Prostate gland (tissue), 2 donors: ENCODE data around the gene SLC2A8.
A peak's percentile ranks its signal among the peaks of the same experiment; 100 is the strongest.

ENCODE experiments used
- POLR2A ChIP-seq: fragments of 450-650 bp; IDR thresholded peaks from one replicate; pipeline ENCODE4 v1.6.1; 2016; ENCODE audit warnings: antibody characterized with exemption, mild to moderate bottlenecking
- POLR2AphosphoS5 ChIP-seq: sonication (generic); formaldehyde crosslinking; IDR thresholded peaks from one replicate; pipeline ENCODE4 v1.6.1; 2017; ENCODE audit warnings: antibody characterized with exemption
- TF ChIP-seq, protein P1 (sequence below), 4 experiments: fragments of 200-600 bp in 2 of 4; fragments of 450-650 bp in 2 of 4; sonication (generic) in 2 of 4; IDR thresholded peaks; 1 replicate in 3 of 4; 2 replicates in 1 of 4; pipeline ENCODE4 v1.5.1; 2016 to 2019; ENCODE audit warnings: antibody characterized with exemption in 4 of 4, mild to moderate bottlenecking in 2 of 4, moderate library complexity in 2 of 4

- TF ChIP-seq, protein P1, sequence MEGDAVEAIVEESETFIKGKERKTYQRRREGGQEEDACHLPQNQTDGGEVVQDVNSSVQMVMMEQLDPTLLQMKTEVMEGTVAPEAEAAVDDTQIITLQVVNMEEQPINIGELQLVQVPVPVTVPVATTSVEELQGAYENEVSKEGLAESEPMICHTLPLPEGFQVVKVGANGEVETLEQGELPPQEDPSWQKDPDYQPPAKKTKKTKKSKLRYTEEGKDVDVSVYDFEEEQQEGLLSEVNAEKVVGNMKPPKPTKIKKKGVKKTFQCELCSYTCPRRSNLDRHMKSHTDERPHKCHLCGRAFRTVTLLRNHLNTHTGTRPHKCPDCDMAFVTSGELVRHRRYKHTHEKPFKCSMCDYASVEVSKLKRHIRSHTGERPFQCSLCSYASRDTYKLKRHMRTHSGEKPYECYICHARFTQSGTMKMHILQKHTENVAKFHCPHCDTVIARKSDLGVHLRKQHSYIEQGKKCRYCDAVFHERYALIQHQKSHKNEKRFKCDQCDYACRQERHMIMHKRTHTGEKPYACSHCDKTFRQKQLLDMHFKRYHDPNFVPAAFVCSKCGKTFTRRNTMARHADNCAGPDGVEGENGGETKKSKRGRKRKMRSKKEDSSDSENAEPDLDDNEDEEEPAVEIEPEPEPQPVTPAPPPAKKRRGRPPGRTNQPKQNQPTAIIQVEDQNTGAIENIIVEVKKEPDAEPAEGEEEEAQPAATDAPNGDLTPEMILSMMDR (IDR thresholded peaks at IDR 0.05), result peak in 2 of 4 experiments; percentile 32 to 47
- peak; percentile 78 for TF ChIP-seq POLR2A
- TF ChIP-seq POLR2AphosphoS5, result peak; percentile 93
These were observed at the start of gene SLC2A8 for GRCh38 chr9:127396808-127397645.
